Measurements from ENCODE around the gene MLX. TPM values are rescaled to one million over a fixed set of nuclear protein-coding genes. Genes with fewer than 3 reads are reported as not detected.
A peak's percentile ranks its signal among the peaks of the same experiment; 100 is the strongest.

MLX gene
- total RNA-seq, 1 donor from 2014 or later = 45.9 TPM

DNA sequence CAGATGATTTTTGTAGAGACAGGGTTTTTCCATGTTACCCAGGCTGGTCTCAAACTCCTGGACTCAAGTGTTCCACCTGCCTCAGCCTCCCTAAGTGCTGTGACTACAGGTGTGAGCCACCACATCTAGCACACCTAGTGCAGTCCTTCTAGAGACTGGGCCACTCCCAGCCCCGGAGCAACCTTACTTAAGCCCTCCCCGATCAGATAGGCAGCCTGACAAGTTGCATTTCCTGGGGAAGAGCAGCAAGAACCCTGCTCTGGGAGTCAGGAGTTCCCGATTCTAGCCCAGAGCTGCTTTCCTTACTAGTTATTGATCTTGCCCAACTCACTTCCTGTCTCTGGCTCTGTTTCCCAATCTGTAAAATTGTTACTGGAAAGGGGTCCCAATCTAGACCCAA lies 37.8 kb upstream of the MLX start:
- Mint-ChIP-seq H3K4me3 (ENCODE audit: unreplicated experiment) (no peak overlapping the region), H3K9me3 (ENCODE audit: unreplicated experiment) (no peaks in the 10 kb centered on the region), H3K4me1 (ENCODE audit: unreplicated experiment) (peaks cover 26% of the 10 kb centered on the region), H3K27ac (ENCODE audit: unreplicated experiment) (no peak overlapping the region), H3K36me3 (ENCODE audit: low read depth, unreplicated experiment) (peaks cover 4% of the 10 kb centered on the region), H3K27me3 (ENCODE audit: unreplicated experiment) (peaks cover 6% of the 10 kb centered on the region)
- TF ChIP-seq, protein P1, sequence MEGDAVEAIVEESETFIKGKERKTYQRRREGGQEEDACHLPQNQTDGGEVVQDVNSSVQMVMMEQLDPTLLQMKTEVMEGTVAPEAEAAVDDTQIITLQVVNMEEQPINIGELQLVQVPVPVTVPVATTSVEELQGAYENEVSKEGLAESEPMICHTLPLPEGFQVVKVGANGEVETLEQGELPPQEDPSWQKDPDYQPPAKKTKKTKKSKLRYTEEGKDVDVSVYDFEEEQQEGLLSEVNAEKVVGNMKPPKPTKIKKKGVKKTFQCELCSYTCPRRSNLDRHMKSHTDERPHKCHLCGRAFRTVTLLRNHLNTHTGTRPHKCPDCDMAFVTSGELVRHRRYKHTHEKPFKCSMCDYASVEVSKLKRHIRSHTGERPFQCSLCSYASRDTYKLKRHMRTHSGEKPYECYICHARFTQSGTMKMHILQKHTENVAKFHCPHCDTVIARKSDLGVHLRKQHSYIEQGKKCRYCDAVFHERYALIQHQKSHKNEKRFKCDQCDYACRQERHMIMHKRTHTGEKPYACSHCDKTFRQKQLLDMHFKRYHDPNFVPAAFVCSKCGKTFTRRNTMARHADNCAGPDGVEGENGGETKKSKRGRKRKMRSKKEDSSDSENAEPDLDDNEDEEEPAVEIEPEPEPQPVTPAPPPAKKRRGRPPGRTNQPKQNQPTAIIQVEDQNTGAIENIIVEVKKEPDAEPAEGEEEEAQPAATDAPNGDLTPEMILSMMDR (IDR thresholded peaks at IDR 0.05; ENCODE audit: unreplicated experiment) = no peak
- DNase-seq (ENCODE audit: low spot score) = no peak

DNA sequence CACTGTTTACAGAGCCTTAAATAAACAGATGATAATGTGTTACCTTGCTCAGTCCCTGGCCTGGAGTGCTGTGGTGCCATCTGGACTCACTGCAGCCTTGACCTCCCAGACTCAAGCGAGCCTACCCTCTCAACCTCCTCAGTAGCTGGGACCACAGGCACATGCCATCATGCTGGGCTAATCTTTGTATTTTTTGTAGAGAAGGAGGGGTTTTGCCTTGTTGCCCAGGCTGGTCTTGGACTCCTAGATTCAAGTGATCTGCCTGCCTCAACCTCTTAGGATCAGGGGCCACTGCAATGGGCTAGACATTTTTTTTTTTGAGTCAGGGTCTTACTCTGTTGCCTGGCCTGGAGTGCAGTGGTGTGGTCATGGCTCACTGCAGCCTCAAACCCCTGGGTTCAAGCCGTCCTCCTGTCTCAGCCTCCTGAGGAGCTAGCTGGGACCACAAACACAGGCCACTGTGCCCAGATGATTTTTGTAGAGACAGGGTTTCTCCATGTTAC lies 35.9 kb upstream of the MLX start:
- Mint-ChIP-seq H3K36me3 (ENCODE audit: low read depth, unreplicated experiment) (peaks cover 4% of the 10 kb centered on the region), H3K27ac (ENCODE audit: unreplicated experiment) (peak overlapping the region; percentile 30), H3K4me3 (ENCODE audit: unreplicated experiment) (no peak overlapping the region), H3K9me3 (ENCODE audit: unreplicated experiment) (no peaks in the 10 kb centered on the region), H3K27me3 (ENCODE audit: unreplicated experiment) (peaks cover 6% of the 10 kb centered on the region), H3K4me1 (ENCODE audit: unreplicated experiment) (peaks cover 27% of the 10 kb centered on the region)
- TF ChIP-seq, protein P1 (IDR thresholded peaks at IDR 0.05; ENCODE audit: unreplicated experiment) = no peak
- DNase-seq (ENCODE audit: low spot score) = no peak

DNA sequence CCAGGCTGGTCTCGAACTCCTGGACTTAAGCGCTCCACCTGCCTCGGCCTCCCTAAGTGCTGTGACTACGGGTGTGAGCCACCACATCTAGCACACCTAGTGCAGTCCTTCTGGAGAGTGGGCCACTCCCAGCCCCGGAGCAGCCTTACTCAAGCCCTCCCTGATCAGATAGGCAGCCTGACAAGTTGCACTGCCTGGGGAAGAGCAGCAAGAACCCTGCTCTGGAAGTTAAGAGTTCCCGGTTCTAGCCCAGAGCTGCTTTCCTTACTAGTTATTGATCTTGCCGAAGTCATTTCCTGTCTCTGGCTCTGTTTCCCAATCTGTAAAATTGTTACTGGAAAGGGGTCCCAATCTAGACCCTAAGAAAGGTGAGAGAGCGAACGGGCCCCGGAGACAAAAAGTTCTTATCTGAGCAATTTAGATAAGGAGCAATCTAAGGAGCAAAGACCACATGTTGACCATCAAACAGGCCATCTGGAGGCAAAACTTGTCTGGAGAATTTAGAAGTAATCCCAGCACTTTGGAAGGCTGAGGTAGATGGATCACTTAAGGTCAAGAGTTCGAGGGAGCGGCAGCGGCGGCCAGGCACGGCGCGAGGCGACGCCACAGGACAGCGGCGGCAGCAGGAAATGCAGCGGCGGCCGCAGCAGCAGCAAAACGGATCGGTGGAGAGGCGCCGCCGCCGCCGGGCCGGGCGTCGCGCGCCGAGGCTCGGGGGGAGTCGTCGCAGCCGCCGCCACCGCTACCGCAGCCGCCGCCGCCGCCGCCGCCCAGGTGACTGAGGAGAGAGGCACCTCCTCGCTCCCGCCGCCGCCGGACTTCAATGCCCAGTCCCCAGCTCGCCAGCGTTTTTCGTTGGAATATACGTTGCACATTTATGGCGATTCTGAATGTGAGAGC lies 35.2 kb upstream of the MLX start:
- peak overlapping the region; percentile 49 for H3K4me3 Mint-ChIP-seq (ENCODE audit: unreplicated experiment)

DNA sequence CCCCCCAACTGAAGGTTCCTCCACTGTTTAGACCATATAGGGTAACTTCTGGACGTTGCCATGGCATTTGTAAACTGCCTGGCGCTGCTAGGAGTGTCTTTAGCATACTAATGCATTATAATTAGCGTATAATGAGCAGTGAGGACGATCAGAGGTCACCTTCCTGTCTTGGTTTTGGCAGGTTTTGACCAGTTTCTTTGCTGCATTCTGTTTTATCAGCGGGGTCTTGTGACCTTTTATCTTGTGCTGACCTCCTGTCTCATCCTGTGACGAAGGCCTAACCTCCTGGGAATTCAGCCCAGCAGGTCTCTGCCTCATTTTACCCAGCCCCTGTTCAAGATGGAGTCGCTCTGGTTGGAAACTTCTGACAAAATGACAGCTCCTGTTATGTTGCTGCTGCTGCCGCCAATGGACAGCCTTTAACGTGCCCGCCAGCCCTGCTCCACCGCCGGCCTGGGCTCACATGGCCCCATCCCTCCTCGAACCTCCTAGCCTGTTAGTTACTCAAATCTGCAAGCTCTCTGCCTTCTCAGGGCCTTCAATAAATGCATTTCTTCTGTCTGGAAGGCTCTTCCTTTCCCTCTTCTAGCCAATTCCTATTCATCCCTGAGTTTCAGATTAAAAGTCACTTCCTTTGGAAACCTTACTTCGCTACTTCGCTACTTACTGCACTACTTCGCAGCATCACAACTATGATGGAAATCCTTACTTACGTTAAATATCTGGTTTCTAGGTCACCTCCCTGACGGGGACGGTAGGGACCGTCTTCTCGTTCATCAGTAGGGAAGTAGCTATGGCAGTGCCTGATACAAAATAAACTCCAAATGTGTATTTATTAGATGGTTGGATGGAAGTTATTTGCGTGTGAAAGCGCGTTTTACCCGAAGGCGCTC lies 31.5 kb upstream of the MLX start:
- H3K4me3 Mint-ChIP-seq (ENCODE audit: unreplicated experiment) = peak overlapping the region; percentile 85
- H3K27ac Mint-ChIP-seq (ENCODE audit: unreplicated experiment) = peak overlapping the region; percentile 18
- DNase-seq (ENCODE audit: low spot score) = no peak
- peaks cover 11% of the 10 kb centered on the region for H3K36me3 Mint-ChIP-seq (ENCODE audit: low read depth, unreplicated experiment)
- H3K27me3 Mint-ChIP-seq (ENCODE audit: unreplicated experiment) = peaks cover under 1% of the 10 kb centered on the region
- H3K9me3 Mint-ChIP-seq (ENCODE audit: unreplicated experiment) = no peaks in the 10 kb centered on the region
- TF ChIP-seq, protein P1 (IDR thresholded peaks at IDR 0.05; ENCODE audit: unreplicated experiment) = no peak
- peaks cover 8% of the 10 kb centered on the region for H3K4me1 Mint-ChIP-seq (ENCODE audit: unreplicated experiment)

More for the DNA sequence above, 35.2 kb upstream of the MLX start:
- TF ChIP-seq, protein P1 (IDR thresholded peaks at IDR 0.05; ENCODE audit: unreplicated experiment) = peak; percentile 37
- peaks cover 23% of the 10 kb centered on the region for H3K4me1 Mint-ChIP-seq (ENCODE audit: unreplicated experiment)
- peak; percentile 52 for DNase-seq (ENCODE audit: low spot score)
- H3K27ac Mint-ChIP-seq (ENCODE audit: unreplicated experiment) = no peak overlapping the region
- no peaks in the 10 kb centered on the region for H3K9me3 Mint-ChIP-seq (ENCODE audit: unreplicated experiment)
- peaks cover 4% of the 10 kb centered on the region for H3K36me3 Mint-ChIP-seq (ENCODE audit: low read depth, unreplicated experiment)
- peaks cover 6% of the 10 kb centered on the region for H3K27me3 Mint-ChIP-seq (ENCODE audit: unreplicated experiment)

Data from endothelial cell (in vitro differentiated cells).